Stimulated activated CD4-positive, alpha-beta T cell treated with anti-CD3 and anti-CD28 coated beads, Interleukin-12 subunit alpha, Interleukin-12 subunit beta, amount 100 ng/mL, for 48 hours (primary cell): ENCODE measurements around the gene UMPS.

Source experiments
- DNase-seq, 3 donors: peaks; one replicate each; pipeline ENCODE4 v3.0.0-alpha.2; 2020; ENCODE audit warnings: low read depth in 2 of 3, low spot score in 1 of 3

UMPS gene

DNA sequence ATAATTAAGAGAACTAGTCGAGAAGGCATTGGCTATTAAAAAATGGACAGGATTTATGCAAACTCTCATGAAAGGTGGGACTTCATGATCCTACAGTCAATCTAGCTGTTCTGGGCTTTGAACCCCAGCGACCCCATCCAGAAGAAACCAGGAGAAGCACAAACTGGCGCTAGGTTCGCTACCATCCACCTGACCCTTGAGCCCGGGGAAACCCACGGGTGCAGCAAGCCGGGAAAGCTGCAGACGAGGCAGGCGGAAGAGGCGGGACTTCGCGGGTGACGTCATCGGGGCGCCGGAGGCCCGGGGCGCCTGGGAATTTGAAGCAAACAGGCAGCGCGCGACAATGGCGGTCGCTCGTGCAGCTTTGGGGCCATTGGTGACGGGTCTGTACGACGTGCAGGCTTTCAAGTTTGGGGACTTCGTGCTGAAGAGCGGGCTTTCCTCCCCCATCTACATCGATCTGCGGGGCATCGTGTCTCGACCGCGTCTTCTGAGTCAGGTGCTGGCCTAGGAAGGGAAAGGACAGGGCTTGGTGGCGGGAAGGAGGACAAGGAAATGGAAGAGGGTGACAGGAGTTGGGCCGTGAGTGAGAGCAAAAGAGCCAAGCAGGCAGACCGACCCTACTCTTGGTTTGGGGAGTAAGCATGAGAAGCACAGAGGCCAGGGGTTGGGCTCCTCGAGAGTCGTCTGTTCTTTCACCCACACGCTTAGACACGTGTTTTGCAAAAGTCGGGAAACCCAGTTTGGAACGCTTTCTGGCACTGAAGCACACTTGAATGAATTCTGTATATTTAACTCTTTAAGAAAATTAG lies at the start of gene UMPS:
TSS of gene UMPS (plus strand) at position 324 of the 812 bp plus-strand sequence. CDS start at position 344, 20 bp downstream.
- DNase-seq: peak; percentile 86 to 91 (median 90)

DNA sequence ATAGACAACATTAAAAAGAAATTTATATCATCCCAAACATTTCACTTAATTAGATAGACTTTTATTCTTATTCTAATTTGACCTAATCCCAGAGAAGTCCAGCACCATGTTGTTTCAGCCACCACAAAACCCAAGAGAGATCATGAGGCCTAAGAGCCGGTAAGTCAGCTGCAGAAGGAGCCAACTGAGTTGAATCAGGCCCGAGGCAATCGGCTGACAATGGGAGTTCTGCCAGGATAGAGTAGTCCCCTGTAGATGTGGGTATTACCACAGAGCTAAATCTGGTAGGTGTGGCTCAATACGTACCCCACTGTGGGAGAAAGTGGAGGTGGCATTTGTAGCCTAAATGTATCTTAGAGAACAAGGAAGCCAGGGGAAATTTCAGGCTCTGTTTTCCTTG lies 49.7 kb upstream of the UMPS start:
- no peak for DNase-seq

DNA sequence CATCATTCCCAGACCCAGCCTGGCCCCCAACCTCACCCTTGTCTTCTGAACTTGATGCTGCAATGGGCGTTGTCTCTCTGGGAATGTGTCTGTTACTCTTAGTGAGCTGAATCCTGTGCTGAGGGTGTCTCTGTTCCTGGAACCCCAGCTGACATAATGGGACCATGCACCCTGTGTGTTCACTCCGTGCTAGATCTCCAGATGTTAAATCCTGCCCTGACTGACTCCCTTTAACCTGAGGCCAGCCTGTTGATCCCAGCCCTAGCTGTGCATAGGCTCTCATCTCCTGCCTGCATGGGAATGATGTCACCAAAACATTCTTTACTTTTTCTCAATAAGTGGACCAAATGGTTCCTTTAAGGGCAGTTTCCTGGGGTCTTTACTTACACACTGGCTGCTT lies 48.0 kb upstream of the UMPS start:
- no peak for DNase-seq

DNA sequence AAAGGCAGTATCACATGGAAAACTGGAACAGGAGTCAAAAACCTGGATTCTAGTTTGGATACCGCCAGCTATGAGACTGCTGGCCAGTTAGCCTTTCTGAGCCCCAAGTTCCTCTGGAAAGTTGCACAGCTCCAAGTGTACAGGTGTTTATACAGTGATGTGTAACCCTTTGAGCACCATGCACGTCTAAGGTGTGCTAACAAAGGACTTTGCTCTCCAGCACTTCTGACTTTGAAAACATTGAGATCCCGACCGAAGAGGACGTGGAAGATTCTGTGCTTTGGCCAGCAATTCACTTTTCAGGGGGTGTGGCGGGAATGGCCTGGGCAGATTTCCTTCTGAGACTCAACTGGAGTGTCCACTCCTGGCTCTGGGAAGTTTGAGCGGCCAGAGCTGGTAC lies 45.8 kb upstream of the UMPS start:
- DNase-seq: no peak

DNA sequence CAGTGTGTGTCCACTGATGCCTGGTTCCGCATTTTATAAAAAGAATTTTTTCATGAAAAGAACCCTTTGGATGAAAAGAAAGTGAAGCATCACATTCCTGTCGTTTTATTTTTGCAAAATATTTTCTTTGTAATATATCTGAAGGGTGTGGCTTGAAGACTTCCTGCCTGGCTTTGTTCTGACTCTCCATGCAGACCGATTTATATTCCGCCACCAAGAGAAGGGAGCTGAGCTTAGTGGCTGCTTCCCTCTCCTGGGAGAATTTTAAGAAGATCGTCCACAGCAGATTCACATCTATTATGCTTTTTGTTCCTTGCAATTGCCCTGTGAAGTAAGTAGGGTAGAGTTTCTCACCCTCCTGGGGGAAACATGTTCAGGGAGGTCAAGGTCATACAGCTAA lies 45.2 kb upstream of the UMPS start:
- no peak for DNase-seq

DNA sequence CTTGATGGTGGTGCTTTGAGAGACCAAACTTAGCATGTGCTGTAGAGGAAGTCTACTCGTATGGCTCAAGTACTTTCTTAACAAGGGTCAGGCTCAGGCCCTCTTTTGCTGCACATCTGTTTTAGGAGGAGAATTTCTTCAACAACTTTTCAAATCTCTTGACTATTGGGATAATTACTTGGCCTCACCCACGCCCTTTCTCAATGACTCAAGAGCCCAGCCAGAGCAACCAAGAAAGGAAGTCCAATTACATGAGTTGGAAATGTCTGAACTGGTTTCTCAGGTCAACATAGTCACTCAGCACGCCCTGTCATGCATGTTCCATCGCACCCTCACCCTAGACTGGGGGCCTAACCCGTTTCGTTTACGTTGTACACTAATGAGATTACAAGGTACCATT lies 44.8 kb upstream of the UMPS start:
- DNase-seq: no peak

DNA sequence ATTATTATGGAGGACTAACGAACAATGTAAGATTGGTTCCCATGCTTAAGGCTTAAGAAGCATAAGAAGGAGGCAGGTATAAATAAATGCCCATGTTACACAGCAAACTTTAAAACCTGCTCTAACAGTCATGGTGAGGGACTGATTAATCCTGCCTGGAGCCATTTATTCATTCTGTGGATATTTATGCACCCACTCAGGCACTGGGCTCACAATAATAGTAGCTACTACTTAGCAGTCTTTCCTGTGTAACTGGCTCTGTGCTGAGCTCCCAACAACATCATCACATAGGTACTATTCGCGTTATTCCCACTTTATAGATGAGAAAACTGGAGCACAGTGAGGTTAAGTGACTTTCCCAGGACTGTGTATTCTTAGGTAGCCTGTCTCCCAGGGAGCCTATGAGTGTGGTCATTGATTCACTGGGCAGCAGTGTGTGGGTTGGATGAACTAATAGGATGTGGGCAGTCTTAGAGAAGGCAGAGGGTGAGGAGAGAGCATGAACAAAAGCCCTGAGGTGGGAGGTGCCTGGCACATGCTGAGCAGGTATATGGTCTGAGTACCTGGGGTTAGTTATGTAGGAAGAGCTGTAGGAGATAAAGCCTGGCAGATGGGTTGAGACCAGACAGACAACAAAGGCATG lies 44.1 kb upstream of the UMPS start:
- DNase-seq: no peak

DNA sequence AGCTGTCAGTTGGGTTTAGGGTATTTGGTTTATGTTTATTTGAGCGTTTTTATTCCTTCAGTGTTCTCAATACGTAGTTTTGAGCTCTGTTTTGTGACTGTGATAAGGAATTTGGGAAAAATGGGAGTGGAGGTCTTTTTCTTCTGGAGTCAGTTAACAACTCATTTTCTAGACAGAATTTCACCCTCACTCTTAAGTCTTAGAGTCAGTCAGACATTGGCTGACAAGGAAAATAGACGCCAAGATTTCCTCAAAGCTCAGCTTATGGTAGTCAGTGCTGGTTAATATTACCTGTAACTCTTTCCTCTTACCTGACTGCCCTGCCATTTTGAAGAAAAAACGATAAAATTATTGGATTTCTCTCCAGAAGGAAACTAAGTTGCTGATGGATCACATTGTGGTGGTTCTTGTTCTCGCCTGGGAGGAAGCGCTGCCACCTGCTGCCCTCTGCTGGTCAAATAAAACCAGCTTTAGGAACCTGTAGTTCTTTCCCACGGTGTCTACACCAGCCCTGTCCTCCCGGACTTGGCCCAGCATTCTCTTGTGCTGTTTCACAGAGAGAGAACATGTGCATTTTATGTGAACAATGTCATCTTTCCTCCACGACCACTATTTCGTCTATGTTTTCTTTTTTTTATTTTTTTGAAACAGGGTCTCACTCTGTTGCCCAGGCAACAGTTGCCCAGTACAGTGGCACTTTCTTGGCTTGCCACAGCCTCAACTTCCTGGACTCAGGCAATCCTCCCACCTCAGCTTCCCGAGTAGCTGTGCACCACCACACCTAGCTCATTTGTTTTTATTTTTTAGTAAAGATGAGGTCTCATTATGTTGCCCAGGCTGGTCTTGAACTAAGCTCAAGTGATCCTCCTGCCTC lies 41.4 kb upstream of the UMPS start:
- DNase-seq: peak; percentile 59 to 79 (median 60)

DNA sequence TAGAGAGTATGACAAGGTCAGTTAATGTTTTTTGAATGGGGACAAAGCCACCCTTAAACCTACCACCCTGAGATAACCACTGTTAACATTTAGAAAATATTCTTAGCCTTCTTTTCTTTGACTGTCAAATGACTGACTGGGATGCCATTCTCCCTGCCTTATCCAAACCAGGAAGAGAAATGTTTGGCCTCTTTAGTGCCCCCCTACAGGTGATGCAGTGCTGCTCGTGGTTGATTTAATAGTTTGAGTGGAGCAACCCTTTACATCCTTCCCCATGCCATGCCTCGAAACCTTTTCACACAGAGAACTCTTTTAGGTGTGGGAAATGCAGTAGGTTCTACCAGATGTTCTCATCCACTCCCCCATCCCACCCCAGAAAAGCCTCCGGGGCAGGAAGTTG lies 38.7 kb upstream of the UMPS start:
- DNase-seq: no peak

DNA sequence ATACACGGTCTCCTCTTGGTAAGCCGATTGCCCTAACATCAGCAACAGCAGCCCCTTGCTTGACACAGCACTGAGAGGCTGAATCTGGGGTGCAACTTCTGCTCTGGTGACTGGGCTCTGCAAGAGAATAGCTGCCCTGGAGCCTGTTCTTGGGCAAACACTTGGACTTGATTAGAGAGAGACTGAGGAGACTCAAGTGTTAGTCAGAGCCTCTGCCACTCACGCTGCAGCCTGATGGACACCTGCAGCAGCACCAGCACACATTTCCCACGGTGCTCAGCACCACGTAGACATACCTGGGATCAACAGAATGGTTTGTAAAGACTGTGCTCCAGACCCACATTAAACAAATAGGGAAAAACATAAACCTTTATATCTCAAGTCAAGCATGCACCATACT lies 35.8 kb upstream of the UMPS start:
- DNase-seq: no peak

DNA sequence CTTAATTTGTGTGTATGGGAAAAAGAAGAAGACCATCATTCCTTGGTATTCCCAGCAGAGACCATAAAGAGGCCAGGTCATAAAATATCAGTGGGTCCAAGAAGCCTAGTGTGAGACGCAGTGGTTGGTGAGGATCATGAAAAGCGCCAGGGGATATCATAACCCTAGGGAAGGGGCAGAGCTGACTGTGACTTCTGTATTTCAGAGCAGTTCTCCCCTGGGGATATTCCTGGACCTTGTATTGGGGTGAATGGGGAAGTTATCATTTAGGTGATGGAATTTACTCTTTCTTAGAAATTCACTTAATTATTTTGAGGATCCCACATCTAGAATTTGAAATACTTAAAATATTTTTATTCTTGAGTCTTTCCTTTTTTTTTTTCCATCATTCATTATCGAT lies 34.9 kb upstream of the UMPS start:
- no peak for DNase-seq

DNA sequence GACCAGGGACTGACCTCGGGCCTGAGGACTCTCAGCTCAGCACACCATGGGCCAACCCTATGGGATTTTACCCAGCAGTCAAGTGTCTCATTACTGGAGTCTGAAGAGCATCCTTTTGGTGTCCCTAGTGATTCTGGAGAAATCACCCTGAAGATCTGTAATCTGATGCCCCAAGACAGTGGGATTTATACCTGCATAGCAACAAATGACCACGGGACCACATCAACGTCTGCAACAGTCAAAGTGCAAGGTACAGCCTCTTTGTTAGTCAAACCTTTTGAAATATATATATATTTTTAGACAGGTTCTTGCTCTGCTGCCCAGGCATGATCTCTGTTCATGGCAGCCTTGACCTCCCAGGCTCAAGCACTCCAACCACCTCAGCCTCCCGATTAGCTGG lies 34.2 kb upstream of the UMPS start:
- DNase-seq: no peak

DNA sequence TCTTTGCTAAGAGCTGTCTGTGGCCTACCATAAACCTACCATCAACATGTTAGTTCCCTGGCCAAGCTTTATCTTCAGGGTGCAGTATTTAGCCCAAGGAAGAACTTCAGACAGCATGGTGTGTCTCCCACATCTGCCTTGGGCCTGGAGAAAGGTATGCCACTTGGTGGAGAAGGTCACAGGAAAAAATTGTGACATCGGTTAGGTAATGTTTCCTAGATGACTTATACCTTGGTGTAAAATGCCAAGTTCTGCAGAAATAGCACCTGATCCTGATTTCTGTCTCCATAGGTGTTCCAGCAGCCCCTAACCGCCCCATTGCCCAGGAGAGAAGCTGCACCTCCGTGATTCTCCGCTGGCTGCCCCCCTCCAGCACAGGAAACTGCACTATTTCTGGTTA lies 33.0 kb upstream of the UMPS start:
- no peak for DNase-seq

DNA sequence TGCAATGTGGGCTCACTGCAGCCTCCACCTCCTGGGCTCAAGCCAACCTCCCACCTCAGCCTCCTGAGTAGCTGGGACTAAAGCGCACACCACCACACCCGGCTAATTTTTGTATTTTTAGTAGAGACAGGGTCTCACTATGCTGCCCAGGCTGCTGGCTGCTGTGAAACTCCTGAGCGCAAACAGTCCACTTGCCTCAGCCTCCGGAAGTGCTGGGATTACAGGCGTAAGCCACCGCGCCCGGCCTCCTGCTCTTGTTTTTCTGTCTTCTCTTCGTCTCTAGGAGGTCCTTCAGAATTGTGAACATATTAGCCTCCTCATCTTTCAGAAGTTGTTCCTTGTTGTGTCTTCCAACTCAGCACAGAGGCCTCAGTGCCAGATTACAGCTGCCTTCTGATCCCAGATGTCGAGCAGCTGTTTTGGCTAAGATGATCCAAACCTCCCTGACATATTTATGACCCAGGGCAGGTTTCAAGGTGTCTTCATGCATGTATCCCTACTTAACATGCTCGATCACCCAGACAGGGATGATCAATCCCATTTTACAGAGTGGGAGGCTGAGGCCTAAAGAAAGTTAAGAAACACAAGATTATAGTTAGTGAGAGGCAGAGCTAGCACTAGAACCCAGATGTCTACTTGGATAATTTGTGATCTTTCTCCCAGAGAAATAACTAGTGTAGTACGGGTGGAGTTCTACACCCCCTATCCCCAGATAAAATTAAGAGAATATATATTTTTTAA lies 32.1 kb upstream of the UMPS start:
- DNase-seq: no peak

DNA sequence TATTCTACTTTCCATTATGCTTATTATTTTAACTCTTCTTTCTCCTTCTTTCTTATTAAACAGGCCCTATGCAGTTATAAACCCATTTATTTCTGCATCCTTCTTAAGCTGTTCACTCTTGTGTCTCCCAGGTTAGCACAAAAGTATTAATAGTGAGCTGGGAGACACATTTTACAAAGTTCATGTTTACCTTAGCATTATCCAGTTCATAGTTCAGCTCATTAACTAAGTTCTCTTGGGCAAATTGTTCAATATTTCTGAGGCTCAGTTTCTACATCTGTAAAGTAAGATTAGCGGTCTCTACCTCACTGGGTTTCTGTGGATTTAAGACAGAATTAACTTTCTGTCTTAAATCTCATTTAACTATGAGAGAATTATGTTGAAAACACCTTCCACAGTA lies 31.2 kb upstream of the UMPS start:
- DNase-seq: no peak

DNA sequence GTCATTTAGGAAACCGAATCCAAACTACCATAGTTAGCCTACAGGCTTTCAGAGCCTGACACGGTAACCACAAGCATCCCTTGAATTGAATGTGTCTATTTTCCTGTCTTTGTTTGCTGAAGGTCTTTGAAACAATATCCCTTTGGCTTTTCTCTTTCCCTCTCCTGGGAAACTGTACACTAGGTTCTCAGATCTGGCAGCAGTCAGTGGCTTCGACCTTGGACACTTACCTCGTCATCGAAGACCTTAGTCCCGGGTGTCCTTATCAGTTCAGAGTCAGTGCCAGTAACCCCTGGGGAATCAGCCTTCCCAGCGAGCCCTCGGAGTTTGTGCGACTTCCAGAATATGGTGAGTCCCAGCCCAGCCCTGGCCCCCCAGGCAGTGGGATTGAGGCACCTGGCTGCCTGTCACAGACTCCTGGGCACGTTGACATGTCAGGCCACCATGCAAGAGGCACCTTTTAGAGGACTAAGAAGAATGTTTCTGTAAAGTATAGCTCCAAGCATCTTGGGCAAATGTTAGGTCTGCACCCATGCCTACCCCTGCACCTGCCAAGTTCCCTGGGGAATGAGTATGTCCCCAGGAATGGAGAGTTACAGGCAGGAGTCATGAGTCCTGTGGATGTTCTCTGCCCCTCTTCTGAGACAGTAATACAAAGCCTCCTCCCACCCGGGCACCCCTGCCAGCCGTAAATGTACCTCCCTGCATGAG lies 30.4 kb upstream of the UMPS start:
- DNase-seq: no peak

DNA sequence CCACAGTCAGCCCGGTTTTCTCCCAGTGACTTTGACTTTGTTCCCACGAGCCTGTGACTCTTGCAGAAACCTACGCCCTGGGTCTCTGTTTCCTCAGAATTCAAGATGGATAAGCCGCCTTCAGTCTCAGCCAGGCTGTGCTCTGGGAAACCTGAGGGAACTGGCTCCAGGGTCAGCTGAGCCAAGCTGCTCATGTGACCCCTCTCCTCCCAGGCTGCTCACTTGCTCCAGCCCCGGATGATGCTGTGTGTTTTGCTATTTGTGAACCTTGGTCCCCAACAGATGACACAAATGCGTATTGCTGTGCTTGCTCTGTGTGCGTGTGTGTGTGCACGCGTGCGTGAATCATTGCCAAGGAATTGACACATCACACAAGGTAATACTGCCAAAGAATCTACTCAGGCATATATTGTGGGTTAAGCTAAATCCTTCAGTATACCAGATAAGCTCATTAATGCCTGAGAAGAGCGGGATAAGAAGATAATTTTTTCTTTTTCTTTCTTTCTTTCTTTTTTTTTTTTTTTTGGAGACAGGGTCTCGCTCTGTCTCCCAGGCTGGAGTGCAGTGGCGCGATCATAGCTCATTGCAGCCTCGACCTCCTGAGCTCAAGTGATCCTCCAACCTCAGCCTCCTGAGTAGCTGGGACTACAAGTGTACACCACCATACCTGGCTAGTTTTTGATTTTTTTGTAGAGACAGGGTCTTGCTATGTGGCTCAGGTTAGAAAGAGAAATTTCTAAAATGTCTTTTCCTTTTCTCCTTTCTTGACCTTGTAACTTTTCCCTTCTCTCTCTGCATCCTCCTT lies 29.2 kb upstream of the UMPS start:
- no peak for DNase-seq

DNA sequence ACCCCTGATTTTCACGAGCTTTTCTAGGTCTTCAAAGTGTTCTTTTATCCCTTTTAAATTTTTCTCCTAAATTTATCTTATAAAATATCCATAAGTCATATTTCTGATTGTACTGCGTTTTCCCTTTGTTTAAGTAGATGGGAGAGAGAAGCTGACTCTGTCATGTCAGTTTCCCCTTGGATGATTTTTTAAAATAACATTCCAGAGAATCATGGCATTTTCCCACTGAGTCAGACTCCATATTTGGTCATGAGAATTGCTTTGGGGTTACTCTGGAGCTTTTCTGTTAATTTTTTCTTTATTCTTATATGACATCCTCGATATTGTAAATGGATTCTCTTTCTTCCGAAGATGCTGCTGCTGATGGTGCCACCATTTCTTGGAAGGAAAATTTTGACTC lies 28.6 kb upstream of the UMPS start:
- no peak for DNase-seq

DNA sequence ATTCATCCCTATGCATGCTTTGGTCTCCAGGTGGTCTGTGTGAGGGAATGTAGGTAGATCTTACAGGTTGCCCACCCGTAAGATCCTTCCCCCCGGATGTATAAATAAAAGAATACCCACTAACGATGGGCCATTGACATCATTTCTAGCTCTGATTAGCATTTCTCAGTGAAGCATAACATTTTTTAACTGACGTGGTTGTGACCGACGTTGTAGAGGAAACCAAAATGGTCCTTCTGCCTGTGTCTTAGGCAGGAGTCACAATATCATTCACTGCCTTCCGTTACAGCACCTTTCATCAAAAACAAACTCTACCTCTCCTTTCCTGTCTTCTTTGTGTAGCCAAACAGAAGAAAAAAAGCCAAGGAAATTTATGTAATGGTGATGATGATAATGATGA lies 27.3 kb upstream of the UMPS start:
- no peak for DNase-seq

DNA sequence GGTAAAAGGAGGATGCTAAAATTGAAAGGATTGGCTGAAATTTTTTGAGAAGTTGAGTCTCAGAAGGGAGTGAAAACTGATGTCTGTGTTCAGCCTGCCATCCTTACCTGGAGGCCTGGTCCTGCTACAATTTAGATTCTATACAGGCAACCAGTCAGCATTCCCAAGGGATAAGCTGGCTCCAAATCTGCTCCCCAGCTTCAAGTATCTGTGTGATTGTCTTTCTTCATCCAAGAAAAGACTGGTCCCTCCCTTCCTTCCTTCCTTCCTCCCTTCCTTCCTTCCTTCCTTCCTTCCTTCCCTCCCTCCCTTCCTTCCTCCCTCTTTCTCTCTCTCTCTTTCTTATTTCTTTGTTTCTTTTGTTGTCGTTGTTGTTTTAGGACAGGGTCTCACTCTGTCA lies 24.7 kb upstream of the UMPS start:
- DNase-seq: no peak
